SH-SY5Y (cell line): ENCODE results near the gene PDYN.

ENCODE experiments used
- GATA2 ChIP-seq: IDR thresholded peaks from 2 replicates; pipeline ENCODE4 v1.6.1; 2011; ENCODE audit warnings: mild to moderate bottlenecking, low read depth, low read length
- GATA3 ChIP-seq: IDR thresholded peaks from 2 replicates; pipeline ENCODE4 v1.6.1; 2011; ENCODE audit warnings: low read depth, mild to moderate bottlenecking, low read length, moderate library complexity

- TF ChIP-seq GATA2 (no peak), GATA3 (no peak)
Measured at GRCh38 chr20:1944345-1945091, 49.3 kb downstream of the PDYN start.
